GM13976 (cell line): ENCODE measurements around the gene ENO2.

ENCODE experiments used
- DNase-seq: peaks from one replicate; pipeline ENCODE4 v3.0.0; 2012; ENCODE audit warnings: low spot score
- in situ Hi-C: fragments of 300-500 bp; cut with MboI; formaldehyde crosslinking; loops from one replicate; pipeline ENCODE4 v1.12.0; 2022; ENCODE audit warnings: low sequenced_read_pairs, mixed read lengths, inconsistent platforms; ENCODE audit not compliant: unreplicated experiment
- TF ChIP-seq, protein P1 (sequence below): IDR thresholded peaks from 2 replicates; pipeline ENCODE4 v1.5.1; 2012; ENCODE audit warnings: borderline replicate concordance, mild to moderate bottlenecking; ENCODE audit not compliant: insufficient read depth; ENCODE audit errors: extremely low read depth, missing control alignments, control extremely low read depth

ENO2 gene

DNA sequence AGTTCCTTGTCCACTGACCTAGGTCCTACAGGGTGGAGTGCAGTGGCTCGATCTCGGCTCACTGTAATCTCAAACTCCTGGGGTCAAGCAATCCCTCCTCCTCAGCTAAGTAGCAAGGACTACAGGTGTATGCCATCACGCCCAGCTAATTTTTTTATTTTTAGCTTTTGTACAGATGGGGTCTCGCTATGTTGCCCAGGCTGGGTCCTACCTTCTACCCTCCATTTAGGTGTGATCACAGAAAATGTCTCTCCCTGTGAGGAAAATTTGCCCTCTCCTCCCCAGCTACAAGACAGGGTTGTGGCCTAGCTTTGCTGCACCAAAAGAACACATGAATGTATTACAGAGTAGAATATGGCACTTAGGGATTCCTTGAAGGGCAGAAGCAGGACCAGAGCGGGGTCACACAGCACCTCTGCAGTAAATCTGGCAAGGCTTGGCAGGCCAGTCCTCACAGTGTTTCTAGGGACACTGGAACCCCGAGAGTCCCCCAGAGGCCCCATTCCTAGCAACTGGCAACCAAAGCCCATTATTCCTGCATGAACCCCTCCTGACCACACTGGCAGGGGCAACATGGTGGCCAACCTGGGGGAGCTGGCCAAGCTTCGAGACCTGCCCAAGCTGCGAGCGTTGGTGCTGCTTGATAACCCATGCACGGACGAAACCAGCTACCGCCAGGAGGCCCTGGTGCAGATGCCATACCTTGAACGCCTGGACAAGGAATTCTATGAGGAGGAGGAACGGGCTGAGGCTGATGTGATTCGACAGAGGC, 2.0 kb upstream of the ENO2 start:
- TF ChIP-seq, protein P1, sequence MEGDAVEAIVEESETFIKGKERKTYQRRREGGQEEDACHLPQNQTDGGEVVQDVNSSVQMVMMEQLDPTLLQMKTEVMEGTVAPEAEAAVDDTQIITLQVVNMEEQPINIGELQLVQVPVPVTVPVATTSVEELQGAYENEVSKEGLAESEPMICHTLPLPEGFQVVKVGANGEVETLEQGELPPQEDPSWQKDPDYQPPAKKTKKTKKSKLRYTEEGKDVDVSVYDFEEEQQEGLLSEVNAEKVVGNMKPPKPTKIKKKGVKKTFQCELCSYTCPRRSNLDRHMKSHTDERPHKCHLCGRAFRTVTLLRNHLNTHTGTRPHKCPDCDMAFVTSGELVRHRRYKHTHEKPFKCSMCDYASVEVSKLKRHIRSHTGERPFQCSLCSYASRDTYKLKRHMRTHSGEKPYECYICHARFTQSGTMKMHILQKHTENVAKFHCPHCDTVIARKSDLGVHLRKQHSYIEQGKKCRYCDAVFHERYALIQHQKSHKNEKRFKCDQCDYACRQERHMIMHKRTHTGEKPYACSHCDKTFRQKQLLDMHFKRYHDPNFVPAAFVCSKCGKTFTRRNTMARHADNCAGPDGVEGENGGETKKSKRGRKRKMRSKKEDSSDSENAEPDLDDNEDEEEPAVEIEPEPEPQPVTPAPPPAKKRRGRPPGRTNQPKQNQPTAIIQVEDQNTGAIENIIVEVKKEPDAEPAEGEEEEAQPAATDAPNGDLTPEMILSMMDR = no peak
- DNase-seq = no peak
- in situ Hi-C loops = no loop called here

DNA sequence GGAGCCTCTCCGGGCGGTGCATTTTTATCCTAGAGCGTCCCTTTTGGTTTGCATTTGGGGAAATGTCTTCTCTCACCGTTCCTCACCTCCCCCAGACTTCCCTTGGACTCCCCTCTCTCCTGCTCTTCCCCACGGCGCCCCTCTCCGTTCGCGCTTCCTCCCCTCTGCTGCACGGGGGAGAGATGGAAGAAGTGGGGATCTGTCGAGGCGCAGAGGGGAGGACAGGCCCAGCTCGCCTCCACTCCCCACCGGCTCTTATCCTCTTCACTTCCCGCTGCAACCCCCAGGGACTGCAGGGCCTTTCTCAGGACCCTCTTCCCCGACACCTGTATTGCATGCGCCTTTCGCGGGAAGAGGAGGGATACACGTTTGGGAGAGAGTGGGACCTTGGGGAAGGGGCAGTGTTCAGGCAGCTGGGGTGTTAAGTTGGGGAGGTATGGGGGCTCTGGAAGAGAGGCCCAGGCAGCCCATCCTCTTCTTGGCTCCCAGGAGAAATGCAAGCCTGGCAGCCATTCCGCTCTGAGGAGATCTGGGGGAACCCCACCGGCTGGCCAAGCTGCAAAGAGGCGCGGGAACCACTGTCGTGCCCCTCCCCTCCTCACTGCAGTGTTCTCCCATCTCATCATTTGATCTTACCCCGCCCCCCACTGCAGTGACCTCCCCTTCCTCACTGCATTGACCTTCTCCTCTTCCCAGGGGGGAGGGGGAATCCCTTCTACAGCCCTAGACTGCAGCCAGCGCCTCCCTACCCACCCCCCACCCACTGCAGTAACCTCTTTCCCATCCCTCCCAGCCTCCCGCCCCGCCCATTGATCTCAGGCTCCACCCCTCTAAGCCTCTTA, 788 bp downstream of the ENO2 start:
- TF ChIP-seq, protein P1 = no peak
- DNase-seq = peak; percentile 72
- in situ Hi-C loops = no loop called here

DNA sequence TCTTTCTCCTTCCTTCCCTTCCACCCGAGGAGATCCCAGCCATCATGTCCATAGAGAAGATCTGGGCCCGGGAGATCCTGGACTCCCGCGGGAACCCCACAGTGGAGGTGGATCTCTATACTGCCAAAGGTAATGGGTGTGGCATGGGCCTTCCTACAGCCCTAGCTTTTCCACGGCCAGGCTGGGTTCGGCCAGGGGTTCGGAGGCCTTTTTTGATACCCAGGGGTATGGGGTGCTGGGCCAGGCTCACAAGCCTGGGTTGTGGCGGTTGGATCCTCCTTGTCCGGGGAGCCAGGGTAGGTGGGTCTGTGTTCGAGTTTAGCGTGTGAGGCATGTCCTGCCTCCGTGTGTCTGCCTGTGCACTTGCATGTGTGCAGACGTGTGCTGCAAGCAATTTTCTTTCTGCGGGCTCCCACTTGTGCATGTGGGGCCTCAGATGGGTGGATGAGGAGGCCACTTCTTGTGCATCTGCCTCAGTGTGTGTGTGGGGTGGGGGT, 1.5 kb downstream of the ENO2 start:
- TF ChIP-seq, protein P1 = no peak
- in situ Hi-C loops = no loop called here
- DNase-seq = no peak

DNA sequence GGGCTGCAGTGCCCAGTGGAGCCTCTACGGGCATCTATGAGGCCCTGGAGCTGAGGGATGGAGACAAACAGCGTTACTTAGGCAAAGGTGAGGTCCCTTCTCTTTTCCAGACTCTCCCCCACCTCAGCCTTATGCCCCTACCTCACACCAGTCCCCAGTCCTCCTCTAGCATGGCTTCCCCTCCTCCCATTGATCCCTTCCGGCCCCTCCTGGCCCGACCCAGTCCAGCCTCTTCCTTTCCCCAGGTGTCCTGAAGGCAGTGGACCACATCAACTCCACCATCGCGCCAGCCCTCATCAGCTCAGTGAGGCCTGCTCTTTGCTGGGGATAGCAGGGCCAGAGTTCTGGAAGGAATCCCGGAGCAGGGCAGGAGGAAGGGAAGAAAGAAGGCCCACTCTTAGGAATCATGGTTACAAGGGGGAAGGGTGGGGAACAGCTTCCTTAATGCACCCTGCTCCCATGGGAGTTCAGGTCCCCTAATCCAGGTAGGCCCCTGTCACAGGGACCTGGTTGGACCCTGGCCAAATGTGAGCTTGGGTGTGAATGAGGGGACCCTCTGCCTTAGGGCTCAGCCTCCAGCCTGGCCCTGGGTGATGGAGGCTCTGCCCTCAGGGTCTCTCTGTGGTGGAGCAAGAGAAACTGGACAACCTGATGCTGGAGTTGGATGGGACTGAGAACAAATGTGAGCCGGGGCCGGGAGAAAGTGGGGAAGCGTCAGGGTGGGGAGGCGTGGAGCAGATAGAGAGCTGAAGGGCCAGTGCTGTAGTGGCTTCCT, 2.2 kb downstream of the ENO2 start:
- no peak for DNase-seq
- in situ Hi-C loops = no loop called here
- TF ChIP-seq, protein P1 = no peak

DNA sequence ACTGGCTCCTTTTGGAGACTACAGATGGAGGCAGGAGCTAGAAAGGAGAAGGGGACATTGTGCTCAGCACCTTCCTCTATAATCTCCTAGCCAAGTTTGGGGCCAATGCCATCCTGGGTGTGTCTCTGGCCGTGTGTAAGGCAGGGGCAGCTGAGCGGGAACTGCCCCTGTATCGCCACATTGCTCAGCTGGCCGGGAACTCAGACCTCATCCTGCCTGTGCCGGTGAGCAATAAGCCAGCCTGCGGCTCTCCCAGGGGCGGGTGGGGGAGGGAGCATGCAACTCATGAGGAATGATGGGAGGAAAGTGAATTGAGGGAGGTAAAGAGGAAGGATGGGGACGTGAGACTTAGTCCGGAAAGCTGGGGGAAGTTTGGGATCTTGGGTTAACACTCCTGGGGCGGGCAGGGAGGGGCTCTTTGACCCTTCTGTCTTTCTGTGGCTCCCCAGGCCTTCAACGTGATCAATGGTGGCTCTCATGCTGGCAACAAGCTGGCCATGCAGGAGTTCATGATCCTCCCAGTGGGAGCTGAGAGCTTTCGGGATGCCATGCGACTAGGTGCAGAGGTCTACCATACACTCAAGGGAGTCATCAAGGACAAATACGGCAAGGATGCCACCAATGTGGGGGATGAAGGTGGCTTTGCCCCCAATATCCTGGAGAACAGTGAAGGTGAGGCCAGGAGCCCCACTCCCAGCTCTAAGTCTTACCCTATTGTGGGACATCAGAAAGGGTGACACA, 3.3 kb downstream of the ENO2 start:
- TF ChIP-seq, protein P1 = no peak
- DNase-seq = no peak
- in situ Hi-C loops = no loop called here
